ENCODE measurements around the gene CSNK1G2. TPM values are rescaled to one million over a fixed set of nuclear protein-coding genes. Genes with fewer than 3 reads are reported as not detected.

CSNK1G2 gene
- total and polyA plus RNA-seq, 2 of the 13 experiments (the other 11 are each of a cell fraction or from before 2014, with no cell fraction given) = 53.8 to 72.5 TPM

GRCh38 chr19:1902923-1903322 lies 38.0 kb upstream of the CSNK1G2 start (continued):
- TF ChIP-seq ZBTB3 (CRISPR knock-in tag; IDR thresholded peaks at IDR 0.05; ENCODE audit: borderline replicate concordance, low read depth) (no peak; the same call in 1 of the 2 replicates), ZNF713 (CRISPR knock-in tag; IDR thresholded peaks at IDR 0.05) (no peak), SAP130 (CRISPR knock-in tag; IDR thresholded peaks at IDR 0.05; ENCODE audit: low read depth) (peak; percentile 55; the same call in 1 of the 2 replicates)

DNA sequence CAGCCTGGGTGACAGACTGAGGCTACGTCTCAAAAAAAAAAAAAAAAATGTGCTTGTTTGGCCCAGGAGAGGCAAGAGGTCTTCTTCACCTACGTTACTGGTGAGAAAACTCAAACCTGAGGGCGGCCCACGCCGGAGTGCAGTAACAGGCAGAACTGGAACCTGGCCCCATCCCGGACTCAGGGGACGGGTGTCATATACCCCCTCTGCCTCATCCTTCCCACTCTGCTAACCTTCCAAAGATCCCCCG lies 36.2 kb upstream of the CSNK1G2 start:
- Histone ChIP-seq H3K9ac (ENCODE audit: insufficient read depth, low read depth, low read length) (peak overlapping the region; percentile 50), H3K27ac (ENCODE audit: extremely low read length, insufficient read depth, low read length) (peak overlapping the region; percentile 36), H3K4me2 (ENCODE audit: low read depth, low read length) (peak overlapping the region; percentile 75), H3K36me3 (replicated peaks in 1 of 2; ENCODE audit: control insufficient read depth in 1 of 2, insufficient read depth in 2 of 2, low read length in 2 of 2) (no peaks in the 10 kb centered on the region; a peak in 1 of 5 replicates), H2AFZ (ENCODE audit: low read length) (peak overlapping the region; percentile 49), H3K4me3 (replicated peaks in 1 of 3; ENCODE audit: insufficient read depth in 1 of 3, low read depth in 2 of 3, low read length in 3 of 3) (peak overlapping the region in 2 of 3 experiments; percentile 33 to 74; a peak in 3 of 6 replicates), H3K79me2 (ENCODE audit: insufficient read depth, low read length) (peaks cover 34% of the 10 kb centered on the region), H4K20me1 (ENCODE audit: insufficient read depth, low read length) (peaks cover 6% of the 10 kb centered on the region; the same call in 1 of the 2 replicates), H3K27me3 (ENCODE audit: control insufficient read depth in 1 of 2, insufficient read depth in 2 of 2, low read length in 2 of 2) (no peaks in the 10 kb centered on the region), H3K9me3 (ENCODE audit: low read length) (no peaks in the 10 kb centered on the region), H3K4me1 (ENCODE audit: insufficient read depth, low read length) (peaks cover 78% of the 10 kb centered on the region)
- FAIRE-seq (no peak), ATAC-seq (no peak), DNase-seq (ENCODE audit: low spot score) (no peak)
- intact Hi-C loops (cut with micrococcal nuclease; ENCODE audit: unreplicated experiment) = no loop called here
- in situ Hi-C loops (cut with HindIII; ENCODE audit: extremely low pct_ligation_motif_present, low pct_unique_long_range_greater_than_20kb) = no loop called here
- POLR2A ChIA-PET = no interaction called here
- no TSS peak for BruUV-seq (replicated peaks)
- CTCF ChIA-PET (ENCODE audit: low intra/inter-chr PET ratio, low total read pairs) = no interaction called here
- WGBS (ENCODE audit: low lambda C conversion rate) = 54% methylated on average over 8 of the region's 8 CpGs
- TF ChIP-seq, protein P1, sequence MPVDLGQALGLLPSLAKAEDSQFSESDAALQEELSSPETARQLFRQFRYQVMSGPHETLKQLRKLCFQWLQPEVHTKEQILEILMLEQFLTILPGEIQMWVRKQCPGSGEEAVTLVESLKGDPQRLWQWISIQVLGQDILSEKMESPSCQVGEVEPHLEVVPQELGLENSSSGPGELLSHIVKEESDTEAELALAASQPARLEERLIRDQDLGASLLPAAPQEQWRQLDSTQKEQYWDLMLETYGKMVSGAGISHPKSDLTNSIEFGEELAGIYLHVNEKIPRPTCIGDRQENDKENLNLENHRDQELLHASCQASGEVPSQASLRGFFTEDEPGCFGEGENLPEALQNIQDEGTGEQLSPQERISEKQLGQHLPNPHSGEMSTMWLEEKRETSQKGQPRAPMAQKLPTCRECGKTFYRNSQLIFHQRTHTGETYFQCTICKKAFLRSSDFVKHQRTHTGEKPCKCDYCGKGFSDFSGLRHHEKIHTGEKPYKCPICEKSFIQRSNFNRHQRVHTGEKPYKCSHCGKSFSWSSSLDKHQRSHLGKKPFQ (CRISPR knock-in tag; IDR thresholded peaks at IDR 0.05; ENCODE audit: insufficient replicate concordance) = peak; percentile 19
- TF ChIP-seq TRIM22 (IDR thresholded peaks at IDR 0.05) (no peak), RXRB (CRISPR knock-in tag; IDR thresholded peaks at IDR 0.05; ENCODE audit: borderline replicate concordance) (no peak), IRX3 (CRISPR knock-in tag; IDR thresholded peaks at IDR 0.05; ENCODE audit: borderline replicate concordance, low read depth) (no peak), FOXK2 (IDR thresholded peaks at IDR 0.05) (no peak), ZNF598 (CRISPR knock-in tag; IDR thresholded peaks at IDR 0.05; ENCODE audit: borderline replicate concordance) (0 out of 2 replicates have a peak, but pooled peaks have one; percentile 33), ZBTB44 (CRISPR knock-in tag; IDR thresholded peaks at IDR 0.05) (no peak), HOXD1 (CRISPR knock-in tag; IDR thresholded peaks at IDR 0.05) (0 out of 2 replicates have a peak, but pooled peaks have one; percentile 5), ZNF296 (CRISPR knock-in tag; conservative IDR thresholded peaks at IDR 0.05) (no peak), ZMYM2 (CRISPR knock-in tag; IDR thresholded peaks at IDR 0.05) (peak; percentile 89), ZNF782 (CRISPR knock-in tag; IDR thresholded peaks at IDR 0.05; ENCODE audit: borderline replicate concordance) (no peak), TBX2 (CRISPR knock-in tag; IDR thresholded peaks at IDR 0.05; ENCODE audit: borderline replicate concordance) (no peak), ZNF350 (CRISPR knock-in tag; IDR thresholded peaks at IDR 0.05; ENCODE audit: borderline replicate concordance, low read depth) (0 out of 2 replicates have a peak, but pooled peaks have one; percentile 35), SKI (IDR thresholded peaks at IDR 0.05; ENCODE audit: partially characterized antibody) (no peak), HOXA5 (CRISPR knock-in tag; IDR thresholded peaks at IDR 0.05) (0 out of 2 replicates have a peak, but pooled peaks have one; percentile 18), PAX8 (CRISPR knock-in tag; IDR thresholded peaks at IDR 0.05; ENCODE audit: borderline replicate concordance) (no peak), MED8 (CRISPR knock-in tag; IDR thresholded peaks at IDR 0.05; ENCODE audit: insufficient replicate concordance) (peak; percentile 7), NR2F1 (CRISPR knock-in tag; IDR thresholded peaks at IDR 0.05) (no peak)
